ENCODE measurements around the gene COG6. TPM values are rescaled to one million over a fixed set of nuclear protein-coding genes. Genes with fewer than 3 reads are reported as not detected.

COG6 gene
- total and polyA plus RNA-seq, 7 donors = 4.3 to 26.4 (median 9.8) TPM

DNA sequence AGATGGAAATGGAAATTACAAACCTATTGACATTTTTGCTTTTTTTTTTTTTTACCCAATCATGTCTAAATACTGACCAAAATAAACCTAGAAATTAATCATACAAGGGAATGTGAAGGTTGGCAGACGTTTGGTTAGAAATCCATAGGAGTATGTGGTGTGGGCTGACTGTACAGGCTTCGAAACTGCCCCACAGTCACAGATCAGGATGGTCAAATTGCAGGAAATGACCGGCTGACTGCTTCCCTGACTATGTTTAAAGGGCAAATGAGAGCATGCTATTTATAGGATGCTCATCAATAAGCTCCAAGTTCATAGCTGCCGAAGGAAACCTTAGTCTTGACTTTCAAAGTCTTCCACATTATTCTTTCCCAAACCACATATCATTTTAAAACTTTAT lies 118.4 kb downstream of the COG6 start:
- no peak for ATAC-seq
- no peak overlapping the region for H3K27ac ChIP-seq
- no peak overlapping the region for H3K4me3 ChIP-seq
- H3K27me3 ChIP-seq (ENCODE audit: insufficient read depth in 3 of 3, low read length in 2 of 3) = no peaks in the 10 kb centered on the region
- no peaks in the 10 kb centered on the region for H3K36me3 ChIP-seq (ENCODE audit: insufficient read depth in 1 of 2, low read depth in 1 of 2)
- TF ChIP-seq, protein P1, sequence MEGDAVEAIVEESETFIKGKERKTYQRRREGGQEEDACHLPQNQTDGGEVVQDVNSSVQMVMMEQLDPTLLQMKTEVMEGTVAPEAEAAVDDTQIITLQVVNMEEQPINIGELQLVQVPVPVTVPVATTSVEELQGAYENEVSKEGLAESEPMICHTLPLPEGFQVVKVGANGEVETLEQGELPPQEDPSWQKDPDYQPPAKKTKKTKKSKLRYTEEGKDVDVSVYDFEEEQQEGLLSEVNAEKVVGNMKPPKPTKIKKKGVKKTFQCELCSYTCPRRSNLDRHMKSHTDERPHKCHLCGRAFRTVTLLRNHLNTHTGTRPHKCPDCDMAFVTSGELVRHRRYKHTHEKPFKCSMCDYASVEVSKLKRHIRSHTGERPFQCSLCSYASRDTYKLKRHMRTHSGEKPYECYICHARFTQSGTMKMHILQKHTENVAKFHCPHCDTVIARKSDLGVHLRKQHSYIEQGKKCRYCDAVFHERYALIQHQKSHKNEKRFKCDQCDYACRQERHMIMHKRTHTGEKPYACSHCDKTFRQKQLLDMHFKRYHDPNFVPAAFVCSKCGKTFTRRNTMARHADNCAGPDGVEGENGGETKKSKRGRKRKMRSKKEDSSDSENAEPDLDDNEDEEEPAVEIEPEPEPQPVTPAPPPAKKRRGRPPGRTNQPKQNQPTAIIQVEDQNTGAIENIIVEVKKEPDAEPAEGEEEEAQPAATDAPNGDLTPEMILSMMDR (IDR thresholded peaks at IDR 0.05) = no peak
- no peaks in the 10 kb centered on the region for H3K9me3 ChIP-seq
- intact Hi-C loops (cut with DNase I) = no loop called here
- no peaks in the 10 kb centered on the region for H3K4me1 ChIP-seq
- no peak for DNase-seq
- 63 to 64% (median 64%) methylated on average over 4 of the region's 4 CpGs for WGBS, 3 donors

DNA sequence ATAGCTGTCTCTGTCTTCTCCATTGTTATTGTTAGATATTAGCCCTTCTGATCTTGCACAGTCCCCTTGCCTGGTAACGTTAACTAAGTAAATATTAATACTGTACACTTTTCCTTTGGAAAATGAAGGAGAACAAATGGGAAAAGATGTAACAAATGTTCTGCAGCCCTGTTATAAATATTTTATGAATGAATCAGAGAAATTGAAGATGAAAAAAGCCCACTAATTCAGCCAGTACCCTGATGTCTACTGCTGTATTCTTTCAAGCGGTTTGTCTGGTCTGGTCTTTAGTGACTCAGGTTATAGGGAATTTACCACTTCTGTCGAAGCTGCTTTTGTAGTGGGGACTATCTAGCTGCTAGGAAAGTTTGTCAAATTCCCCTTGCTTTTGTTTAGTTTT lies 121.0 kb downstream of the COG6 start:
- H3K9me3 ChIP-seq = no peaks in the 10 kb centered on the region
- TF ChIP-seq, protein P1 (IDR thresholded peaks at IDR 0.05) = no peak
- H3K36me3 ChIP-seq (ENCODE audit: insufficient read depth in 1 of 2, low read depth in 1 of 2) = no peaks in the 10 kb centered on the region
- H3K4me1 ChIP-seq = no peaks in the 10 kb centered on the region
- ATAC-seq (no peak), DNase-seq (no peak)
- 67 to 73% (median 70%) methylated on average over 3 of the region's 3 CpGs for WGBS, 3 donors
- H3K4me3 ChIP-seq = no peak overlapping the region
- no peaks in the 10 kb centered on the region for H3K27me3 ChIP-seq (ENCODE audit: insufficient read depth in 3 of 3, low read length in 2 of 3)
- H3K27ac ChIP-seq = no peak overlapping the region
- intact Hi-C loops (cut with DNase I) = no loop called here

DNA sequence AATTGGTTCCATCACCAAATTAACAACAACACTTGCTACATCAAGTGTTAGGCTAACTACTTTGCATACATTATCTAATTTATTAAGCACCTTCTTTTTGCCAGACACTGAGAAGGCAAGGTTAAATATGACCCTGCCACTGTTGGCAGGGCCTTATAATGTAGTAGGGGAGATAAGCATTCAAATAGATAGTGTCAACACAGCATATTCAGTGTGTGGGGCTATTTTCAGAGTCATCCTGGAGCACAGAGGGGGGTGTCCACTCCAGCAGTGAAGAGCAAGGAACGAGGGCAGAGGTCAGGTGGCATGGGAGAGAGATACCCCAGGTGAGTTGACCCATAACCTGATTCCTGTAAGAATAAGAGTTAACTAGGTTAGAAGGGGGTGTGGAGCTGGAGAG lies 121.6 kb downstream of the COG6 start:
- no peak overlapping the region for H3K4me3 ChIP-seq
- TF ChIP-seq, protein P1 (IDR thresholded peaks at IDR 0.05) = no peak
- intact Hi-C loops (cut with DNase I) = no loop called here
- no peak overlapping the region for H3K27ac ChIP-seq
- DNase-seq (no peak), ATAC-seq (no peak)
- 90 to 96% (median 93%) methylated on average over 1 of the region's 1 CpG for WGBS, 3 donors
- no peaks in the 10 kb centered on the region for H3K9me3 ChIP-seq
- no peaks in the 10 kb centered on the region for H3K27me3 ChIP-seq (ENCODE audit: insufficient read depth in 3 of 3, low read length in 2 of 3)
- no peaks in the 10 kb centered on the region for H3K36me3 ChIP-seq (ENCODE audit: insufficient read depth in 1 of 2, low read depth in 1 of 2)
- no peaks in the 10 kb centered on the region for H3K4me1 ChIP-seq

DNA sequence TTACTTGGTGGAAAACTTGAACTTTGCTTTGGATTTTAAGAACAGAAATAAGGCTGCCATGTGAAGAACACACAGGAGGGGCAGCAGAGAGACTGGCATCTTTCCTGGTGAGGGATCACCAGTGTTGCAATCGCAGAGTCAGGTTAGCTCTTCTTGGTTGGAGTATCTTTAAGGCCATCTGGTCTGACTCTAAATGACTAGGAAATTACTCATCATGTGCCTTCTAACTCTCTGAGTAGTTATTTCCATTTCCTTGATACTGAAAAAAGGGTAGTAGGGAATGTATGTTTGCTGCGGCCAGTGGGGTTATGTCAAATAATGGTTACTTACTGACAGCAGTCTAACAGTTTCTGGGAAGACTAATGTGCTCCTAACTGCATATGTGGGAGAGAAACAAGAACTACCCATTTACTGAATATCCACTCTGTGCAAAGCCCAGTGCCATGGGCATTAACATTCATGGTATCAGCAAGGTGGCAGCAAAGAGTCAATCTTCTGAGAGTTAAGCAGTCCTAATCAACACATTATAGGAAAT lies 122.1 kb downstream of the COG6 start:
- intact Hi-C loops (cut with DNase I) = no loop called here

More for the DNA sequence above, 122.1 kb downstream of the COG6 start:
- no peak overlapping the region for H3K4me3 ChIP-seq
- DNase-seq (no peak), ATAC-seq (no peak)
- H3K27ac ChIP-seq = no peak overlapping the region
- WGBS, 3 donors = 87 to 95% (median 91%) methylated on average over 2 of the region's 2 CpGs
- TF ChIP-seq, protein P1 (IDR thresholded peaks at IDR 0.05) = no peak
- no peaks in the 10 kb centered on the region for H3K4me1 ChIP-seq
- no peaks in the 10 kb centered on the region for H3K36me3 ChIP-seq (ENCODE audit: insufficient read depth in 1 of 2, low read depth in 1 of 2)
- no peaks in the 10 kb centered on the region for H3K27me3 ChIP-seq (ENCODE audit: insufficient read depth in 3 of 3, low read length in 2 of 3)
- H3K9me3 ChIP-seq = no peaks in the 10 kb centered on the region

All from psoas muscle (tissue), 8 donors.